HepG2 (cell line): ENCODE results near the gene BCL2A1. TPM values are rescaled to one million over a fixed set of nuclear protein-coding genes. Genes with fewer than 3 reads are reported as not detected.

Source experiments
- HOXA5 ChIP-seq: sonication (generic); formaldehyde crosslinking; IDR thresholded peaks from 2 replicates; pipeline ENCODE4 v1.4.0; 2020; ENCODE audit warnings: missing genetic modification reagents
- JUND ChIP-seq: sonication (generic); formaldehyde crosslinking; IDR thresholded peaks from 2 replicates; pipeline ENCODE4 v1.8.0; 2022; ENCODE audit warnings: mild to moderate bottlenecking, missing genetic modification reagents
- REXO4 ChIP-seq: sonication (generic); formaldehyde crosslinking; IDR thresholded peaks from 2 replicates; pipeline ENCODE4 v1.8.0; 2022; ENCODE audit warnings: missing genetic modification reagents, mild to moderate bottlenecking, borderline replicate concordance
- RFX5 ChIP-seq: IDR thresholded peaks from 2 replicates; pipeline ENCODE4 v1.6.1; 2011; ENCODE audit warnings: low read depth, low read length, improper control_type of control experiment
- SNAI1 ChIP-seq: sonication (generic); formaldehyde crosslinking; IDR thresholded peaks from 2 replicates; pipeline ENCODE4 v1.5.0; 2020; ENCODE audit warnings: mild to moderate bottlenecking, missing genetic modification reagents, borderline replicate concordance
- ZNF704 ChIP-seq: sonication (generic); formaldehyde crosslinking; IDR thresholded peaks from 2 replicates; pipeline ENCODE4 v1.8.1; 2023; ENCODE audit warnings: mild to moderate bottlenecking, inconsistent platforms, moderate library complexity, missing genetic modification reagents, borderline replicate concordance
- polyA plus RNA-seq, 8 experiments: library from polyadenylated mRNA; depleted of rRNA in 3 of 8; stranded (reverse) in 7 of 8; unstranded in 1 of 8; fragments of >200 nt; fragmentation: Illumina TruSeq in 4 of 8; extraction: Trizol in 4 of 8; gene quantifications; 2 replicates each; pipeline versions ENCODE4 v1.2.1 to v1.2.3, GENCODE V29; 2011 to 2016; ENCODE audit warnings: low read depth in 4 of 8, missing spikeins in 1 of 8, mixed read lengths in 1 of 8; ENCODE audit not compliant: insufficient read depth in 1 of 8
- total RNA-seq, 5 experiments: library from RNA; depleted of rRNA; stranded (reverse); fragments of >200 nt; fragmentation: Illumina TruSeq; extraction: Trizol; gene quantifications; 2 replicates each; pipeline ENCODE4 v1.2.3, GENCODE V29; 2016; ENCODE audit warnings: low read depth in 1 of 5
- TF ChIP-seq, protein P1 (sequence below): sonication (generic); formaldehyde crosslinking; IDR thresholded peaks from 2 replicates; pipeline ENCODE4 v1.4.0; 2020; ENCODE audit warnings: missing genetic modification reagents

Gene BCL2A1
- total and polyA plus RNA-seq, 2 of the 13 experiments (the other 11 are each of a cell fraction or from before 2014, with no cell fraction given) = 0.08 to 0.31 TPM

- TF ChIP-seq JUND (CRISPR knock-in tag) = no peak
- TF ChIP-seq HOXA5 (CRISPR knock-in tag) = no peak
- no peak for TF ChIP-seq ZNF704
- TF ChIP-seq REXO4 (CRISPR knock-in tag) = no peak
- no peak for TF ChIP-seq SNAI1 (CRISPR knock-in tag)
- TF ChIP-seq, protein P1, sequence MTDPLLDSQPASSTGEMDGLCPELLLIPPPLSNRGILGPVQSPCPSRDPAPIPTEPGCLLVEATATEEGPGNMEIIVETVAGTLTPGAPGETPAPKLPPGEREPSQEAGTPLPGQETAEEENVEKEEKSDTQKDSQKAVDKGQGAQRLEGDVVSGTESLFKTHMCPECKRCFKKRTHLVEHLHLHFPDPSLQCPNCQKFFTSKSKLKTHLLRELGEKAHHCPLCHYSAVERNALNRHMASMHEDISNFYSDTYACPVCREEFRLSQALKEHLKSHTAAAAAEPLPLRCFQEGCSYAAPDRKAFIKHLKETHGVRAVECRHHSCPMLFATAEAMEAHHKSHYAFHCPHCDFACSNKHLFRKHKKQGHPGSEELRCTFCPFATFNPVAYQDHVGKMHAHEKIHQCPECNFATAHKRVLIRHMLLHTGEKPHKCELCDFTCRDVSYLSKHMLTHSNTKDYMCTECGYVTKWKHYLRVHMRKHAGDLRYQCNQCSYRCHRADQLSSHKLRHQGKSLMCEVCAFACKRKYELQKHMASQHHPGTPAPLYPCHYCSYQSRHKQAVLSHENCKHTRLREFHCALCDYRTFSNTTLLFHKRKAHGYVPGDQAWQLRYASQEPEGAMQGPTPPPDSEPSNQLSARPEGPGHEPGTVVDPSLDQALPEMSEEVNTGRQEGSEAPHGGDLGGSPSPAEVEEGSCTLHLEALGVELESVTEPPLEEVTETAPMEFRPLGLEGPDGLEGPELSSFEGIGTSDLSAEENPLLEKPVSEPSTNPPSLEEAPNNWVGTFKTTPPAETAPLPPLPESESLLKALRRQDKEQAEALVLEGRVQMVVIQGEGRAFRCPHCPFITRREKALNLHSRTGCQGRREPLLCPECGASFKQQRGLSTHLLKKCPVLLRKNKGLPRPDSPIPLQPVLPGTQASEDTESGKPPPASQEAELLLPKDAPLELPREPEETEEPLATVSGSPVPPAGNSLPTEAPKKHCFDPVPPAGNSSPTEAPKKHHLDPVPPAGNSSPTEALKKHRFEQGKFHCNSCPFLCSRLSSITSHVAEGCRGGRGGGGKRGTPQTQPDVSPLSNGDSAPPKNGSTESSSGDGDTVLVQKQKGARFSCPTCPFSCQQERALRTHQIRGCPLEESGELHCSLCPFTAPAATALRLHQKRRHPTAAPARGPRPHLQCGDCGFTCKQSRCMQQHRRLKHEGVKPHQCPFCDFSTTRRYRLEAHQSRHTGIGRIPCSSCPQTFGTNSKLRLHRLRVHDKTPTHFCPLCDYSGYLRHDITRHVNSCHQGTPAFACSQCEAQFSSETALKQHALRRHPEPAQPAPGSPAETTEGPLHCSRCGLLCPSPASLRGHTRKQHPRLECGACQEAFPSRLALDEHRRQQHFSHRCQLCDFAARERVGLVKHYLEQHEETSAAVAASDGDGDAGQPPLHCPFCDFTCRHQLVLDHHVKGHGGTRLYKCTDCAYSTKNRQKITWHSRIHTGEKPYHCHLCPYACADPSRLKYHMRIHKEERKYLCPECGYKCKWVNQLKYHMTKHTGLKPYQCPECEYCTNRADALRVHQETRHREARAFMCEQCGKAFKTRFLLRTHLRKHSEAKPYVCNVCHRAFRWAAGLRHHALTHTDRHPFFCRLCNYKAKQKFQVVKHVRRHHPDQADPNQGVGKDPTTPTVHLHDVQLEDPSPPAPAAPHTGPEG (CRISPR knock-in tag) = no peak
- TF ChIP-seq RFX5 = peak; percentile 96
- TF ChIP-seq, all 625 proteins: peak for 3
These were observed 26.4 kb downstream of the BCL2A1 start (continued) for GRCh38 chr15:79944622-79945021.
